MM.1S (cell line): ENCODE results near the gene GRIN2D.

Experiments
- DNase-seq: peaks from one replicate; pipeline ENCODE4 v3.0.0-alpha.2; 2015
- H2AFZ ChIP-seq: fragments of 300-600 bp; sonication (generic); 2 replicates; pipeline ENCODE4 v1.6.0; 2016; ENCODE audit warnings: antibody characterized with exemption, low read length
- H3F3A ChIP-seq: fragments of 300-600 bp; sonication (generic); 2 replicates; pipeline ENCODE4 v1.6.1; 2016; ENCODE audit warnings: mild to moderate bottlenecking, antibody characterized with exemption, low read length, moderate library complexity, mixed read lengths; ENCODE audit not compliant: insufficient read depth
- H3K27ac ChIP-seq: fragments of 300-600 bp; sonication (generic); 2 replicates; pipeline ENCODE4 v1.5.1; 2016; ENCODE audit warnings: mild to moderate bottlenecking, low read length
- H3K27me3 ChIP-seq: fragments of 300-600 bp; sonication (generic); replicated peaks from 2 replicates; pipeline ENCODE4 v1.6.0; 2016; ENCODE audit warnings: low read length; ENCODE audit not compliant: insufficient read depth
- H3K36me3 ChIP-seq: fragments of 300-600 bp; sonication (generic); replicated peaks from 2 replicates; pipeline ENCODE4 v1.6.1; 2016; ENCODE audit warnings: mild to moderate bottlenecking, low read length, mixed read lengths; ENCODE audit not compliant: insufficient read depth
- H3K4me1 ChIP-seq: fragments of 300-600 bp; sonication (generic); 2 replicates; pipeline ENCODE4 v1.6.1; 2016; ENCODE audit warnings: low read length, mixed read lengths
- H3K4me2 ChIP-seq: fragments of 300-600 bp; sonication (generic); 2 replicates; pipeline ENCODE4 v1.6.0; 2016; ENCODE audit warnings: low read depth, low read length
- H3K4me3 ChIP-seq: fragments of 300-600 bp; sonication (generic); 2 replicates; pipeline ENCODE4 v1.5.1; 2016; ENCODE audit warnings: low read length, mixed read lengths
- H3K79me2 ChIP-seq: fragments of 300-600 bp; sonication (generic); 2 replicates; pipeline ENCODE4 v1.6.1; 2016; ENCODE audit warnings: mixed run types, low read length, mixed read lengths
- H3K9ac ChIP-seq: fragments of 300-600 bp; sonication (generic); 2 replicates; pipeline ENCODE4 v1.6.1; 2016; ENCODE audit warnings: low read length, mixed read lengths
- H3K9me2 ChIP-seq: fragments of 300-600 bp; sonication (generic); replicated peaks from 2 replicates; pipeline ENCODE4 v1.6.1; 2016; ENCODE audit warnings: mild to moderate bottlenecking, low read length, mixed read lengths; ENCODE audit not compliant: insufficient read depth
- H3K9me3 ChIP-seq: fragments of 300-600 bp; sonication (generic); replicated peaks from 2 replicates; pipeline ENCODE4 v1.6.1; 2016; ENCODE audit warnings: mild to moderate bottlenecking, low read length, mixed read lengths; ENCODE audit not compliant: insufficient read depth
- H4K20me1 ChIP-seq: fragments of 300-600 bp; sonication (generic); 2 replicates; pipeline ENCODE4 v1.6.1; 2016; ENCODE audit warnings: mild to moderate bottlenecking, low read length, moderate library complexity, mixed read lengths; ENCODE audit not compliant: insufficient read depth
- EZH2 ChIP-seq: fragments of 300-600 bp; sonication (generic); optimal IDR thresholded peaks from 2 replicates; pipeline ENCODE3; 2017; ENCODE audit warnings: low read depth, mild to moderate bottlenecking, antibody characterized with exemption, low read length, mixed read lengths
- EZH2phosphoT487 ChIP-seq: fragments of 300-600 bp; sonication (generic); IDR thresholded peaks from 2 replicates; pipeline ENCODE4 v1.6.1; 2018; ENCODE audit warnings: antibody characterized with exemption, low read length
- TF ChIP-seq, protein P1 (sequence below): fragments of 300-600 bp; sonication (generic); IDR thresholded peaks from 2 replicates; pipeline ENCODE4 v1.5.1; 2016; ENCODE audit warnings: antibody characterized with exemption, low read length, mixed read lengths

Gene GRIN2D

DNA sequence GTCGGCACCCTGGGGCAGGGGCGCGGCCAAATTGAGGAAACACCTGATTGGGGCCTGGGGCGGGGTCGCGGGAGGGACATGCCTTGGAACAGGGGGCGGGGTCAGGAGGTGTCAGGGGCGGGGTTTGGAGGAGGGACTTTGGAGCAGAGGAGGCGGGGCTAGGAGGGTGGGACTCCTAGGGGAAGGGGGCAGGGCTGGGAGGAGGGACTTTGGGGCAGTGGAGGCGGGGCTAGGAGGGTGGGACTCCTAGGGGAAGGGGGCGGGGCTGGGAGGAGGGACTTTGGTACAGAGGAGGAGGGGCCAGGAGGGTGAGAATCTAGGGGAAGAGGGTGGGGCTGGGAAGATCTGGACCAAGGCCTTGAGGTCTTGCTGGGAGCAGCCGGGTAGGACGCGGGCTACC is 21.9 kb downstream of the GRIN2D start:
- Histone ChIP-seq H3K4me1 (peaks cover 12% of the 10 kb centered on the region), H3K27ac (no peak overlapping the region), H3F3A (peaks cover 17% of the 10 kb centered on the region), H3K36me3 (no peaks in the 10 kb centered on the region), H3K27me3 (peaks cover 18% of the 10 kb centered on the region), H3K4me3 (0 out of 2 replicates have a peak overlapping the region, but pooled peaks have one; percentile 43), H2AFZ (no peak overlapping the region), H3K9me3 (no peaks in the 10 kb centered on the region), H3K4me2 (peak overlapping the region; percentile 65; the same call in 1 of the 2 replicates), H3K9ac (no peak overlapping the region), H4K20me1 (no peaks in the 10 kb centered on the region), H3K9me2 (no peaks in the 10 kb centered on the region), H3K79me2 (no peaks in the 10 kb centered on the region)
- TF ChIP-seq EZH2 (no peak), EZH2phosphoT487 (no peak)
- TF ChIP-seq, protein P1, sequence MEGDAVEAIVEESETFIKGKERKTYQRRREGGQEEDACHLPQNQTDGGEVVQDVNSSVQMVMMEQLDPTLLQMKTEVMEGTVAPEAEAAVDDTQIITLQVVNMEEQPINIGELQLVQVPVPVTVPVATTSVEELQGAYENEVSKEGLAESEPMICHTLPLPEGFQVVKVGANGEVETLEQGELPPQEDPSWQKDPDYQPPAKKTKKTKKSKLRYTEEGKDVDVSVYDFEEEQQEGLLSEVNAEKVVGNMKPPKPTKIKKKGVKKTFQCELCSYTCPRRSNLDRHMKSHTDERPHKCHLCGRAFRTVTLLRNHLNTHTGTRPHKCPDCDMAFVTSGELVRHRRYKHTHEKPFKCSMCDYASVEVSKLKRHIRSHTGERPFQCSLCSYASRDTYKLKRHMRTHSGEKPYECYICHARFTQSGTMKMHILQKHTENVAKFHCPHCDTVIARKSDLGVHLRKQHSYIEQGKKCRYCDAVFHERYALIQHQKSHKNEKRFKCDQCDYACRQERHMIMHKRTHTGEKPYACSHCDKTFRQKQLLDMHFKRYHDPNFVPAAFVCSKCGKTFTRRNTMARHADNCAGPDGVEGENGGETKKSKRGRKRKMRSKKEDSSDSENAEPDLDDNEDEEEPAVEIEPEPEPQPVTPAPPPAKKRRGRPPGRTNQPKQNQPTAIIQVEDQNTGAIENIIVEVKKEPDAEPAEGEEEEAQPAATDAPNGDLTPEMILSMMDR, result no peak
- DNase-seq, result peak; percentile 81

DNA sequence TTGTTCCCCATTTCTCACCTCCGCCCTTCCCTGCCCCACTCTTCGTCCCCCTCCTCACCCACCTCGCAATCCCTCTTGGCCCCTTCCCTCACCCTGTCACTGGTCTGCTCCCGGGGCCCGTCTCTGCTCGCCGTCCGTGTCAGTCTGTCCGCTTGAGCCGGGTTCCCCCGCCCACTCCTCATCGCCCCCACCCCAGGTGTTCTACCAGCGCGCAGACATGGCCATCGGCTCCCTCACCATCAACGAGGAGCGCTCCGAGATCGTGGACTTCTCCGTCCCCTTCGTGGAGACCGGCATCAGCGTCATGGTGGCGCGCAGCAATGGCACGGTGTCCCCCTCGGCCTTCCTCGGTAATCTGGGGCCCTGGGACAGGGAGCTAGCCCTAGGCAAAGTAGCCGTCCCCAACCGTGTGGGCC is 22.3 kb downstream of the GRIN2D start:
- H3K27me3 ChIP-seq, result peaks cover 18% of the 10 kb centered on the region
- H2AFZ ChIP-seq, result no peak overlapping the region
- no peaks in the 10 kb centered on the region for H3K36me3 ChIP-seq
- no peak overlapping the region for H3K9ac ChIP-seq
- H3K9me3 ChIP-seq, result no peaks in the 10 kb centered on the region
- H4K20me1 ChIP-seq, result no peaks in the 10 kb centered on the region
- H3K4me3 ChIP-seq, result no peak overlapping the region
- no peak overlapping the region for H3K27ac ChIP-seq
- no peaks in the 10 kb centered on the region for H3K79me2 ChIP-seq
- H3K4me2 ChIP-seq, result no peak overlapping the region
- no peak for TF ChIP-seq EZH2
- no peak for DNase-seq
- peaks cover 12% of the 10 kb centered on the region for H3K4me1 ChIP-seq
- H3K9me2 ChIP-seq, result no peaks in the 10 kb centered on the region
- H3F3A ChIP-seq, result peaks cover 17% of the 10 kb centered on the region

DNA sequence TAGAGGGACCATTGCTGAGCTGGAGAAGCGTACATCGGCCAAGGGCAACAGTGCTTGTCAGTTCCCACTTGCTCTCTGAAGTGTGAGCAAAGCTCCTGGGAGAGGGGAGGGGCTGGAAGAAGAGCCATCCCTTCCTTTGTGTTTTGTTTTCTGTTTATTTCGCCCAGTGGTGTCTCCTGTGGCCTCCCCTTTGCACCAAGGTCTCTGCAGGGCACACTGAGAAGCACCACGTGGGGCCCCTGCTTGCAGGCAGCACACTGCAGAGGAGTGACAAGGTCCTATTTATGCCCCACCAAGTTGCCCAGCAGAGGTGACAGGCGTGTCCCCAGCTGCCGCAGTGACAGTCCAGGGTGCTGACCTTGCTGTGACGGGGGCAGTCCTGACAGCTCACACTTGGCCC is 24.0 kb downstream of the GRIN2D start:
- H3K27me3 ChIP-seq, result peaks cover 18% of the 10 kb centered on the region
- H3K4me1 ChIP-seq, result peaks cover 12% of the 10 kb centered on the region
- H3K4me2 ChIP-seq, result no peak overlapping the region
- H3K9ac ChIP-seq, result no peak overlapping the region
- TF ChIP-seq, protein P1, result no peak
- TF ChIP-seq EZH2, result no peak
- no peak for TF ChIP-seq EZH2phosphoT487
- no peaks in the 10 kb centered on the region for H3K79me2 ChIP-seq
- no peak overlapping the region for H2AFZ ChIP-seq
- H3K27ac ChIP-seq, result no peak overlapping the region
- H3K9me3 ChIP-seq, result no peaks in the 10 kb centered on the region
- H3K9me2 ChIP-seq, result no peaks in the 10 kb centered on the region
- no peaks in the 10 kb centered on the region for H3K36me3 ChIP-seq
- H4K20me1 ChIP-seq, result no peaks in the 10 kb centered on the region
- peaks cover 17% of the 10 kb centered on the region for H3F3A ChIP-seq
- no peak for DNase-seq
- no peak overlapping the region for H3K4me3 ChIP-seq

DNA sequence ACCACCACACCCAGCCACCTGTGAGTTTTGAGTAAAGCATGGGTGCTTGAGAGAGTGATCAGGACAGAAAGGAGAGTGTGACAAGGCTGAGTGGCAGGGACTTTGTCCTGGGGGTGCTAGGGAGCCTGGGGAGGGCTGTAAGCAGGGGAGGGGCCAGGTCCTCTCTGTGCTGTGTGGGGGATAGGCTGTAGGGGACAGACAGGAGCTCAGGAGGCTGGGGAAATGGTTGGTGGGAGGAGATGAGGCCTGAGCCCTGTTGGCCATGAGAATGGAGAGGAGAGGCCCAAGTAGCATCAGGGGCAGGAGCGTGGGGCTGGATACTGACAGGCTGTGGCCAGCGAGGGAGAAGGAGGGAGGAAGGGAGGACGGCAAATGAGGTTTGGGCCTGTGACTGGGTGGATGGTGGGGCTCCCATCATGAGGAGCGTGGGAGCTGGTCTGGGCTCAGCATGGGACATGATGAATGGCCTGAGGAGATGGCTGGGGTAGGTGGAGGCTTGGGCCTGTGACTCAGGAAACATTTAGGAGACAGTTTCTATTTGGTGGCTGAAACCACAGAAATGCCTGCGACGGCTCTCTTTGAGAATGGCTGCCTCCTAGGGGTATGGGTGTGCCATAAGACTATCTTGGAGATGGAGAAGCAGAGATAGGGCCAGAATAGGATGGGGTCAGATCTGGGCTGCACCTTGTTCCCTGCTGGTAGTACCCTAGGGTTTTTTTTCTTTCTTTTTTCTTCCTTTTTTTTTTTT is 25.0 kb downstream of the GRIN2D start:
- Histone ChIP-seq H3K4me3 (peak overlapping the region; percentile 48; the same call in 1 of the 2 replicates), H3K4me1 (peaks cover 12% of the 10 kb centered on the region), H3K27ac (peak overlapping the region; percentile 31; the same call in 1 of the 2 replicates), H3K9me3 (no peaks in the 10 kb centered on the region), H4K20me1 (no peaks in the 10 kb centered on the region), H3K36me3 (no peaks in the 10 kb centered on the region), H3K9ac (peak overlapping the region; percentile 33; the same call in 1 of the 2 replicates), H3K27me3 (peaks cover 17% of the 10 kb centered on the region), H3K9me2 (no peaks in the 10 kb centered on the region), H2AFZ (peak overlapping the region; percentile 74), H3K79me2 (no peaks in the 10 kb centered on the region), H3F3A (peaks cover 17% of the 10 kb centered on the region), H3K4me2 (peak overlapping the region; percentile 62)
- TF ChIP-seq EZH2, result no peak
- TF ChIP-seq, protein P1, result peak; percentile 52
- DNase-seq, result peak; percentile 75
